Neutrophil (primary cell): ENCODE measurements around the gene SPEG.

ENCODE experiments used
- H3K27ac ChIP-seq: fragments of 200-600 bp; sonication (generic); 2 replicates; pipeline ENCODE4 v1.5.1; 2016; ENCODE audit warnings: mild to moderate bottlenecking, moderate library complexity
- H3K27me3 ChIP-seq: fragments of 200-600 bp; sonication (generic); 2 replicates; pipeline ENCODE4 v1.6.0; 2016; ENCODE audit warnings: mild to moderate bottlenecking
- H3K36me3 ChIP-seq: fragments of 200-600 bp; sonication (generic); 2 replicates; pipeline ENCODE4 v1.5.1; 2017
- H3K4me1 ChIP-seq, 2 experiments: fragments of 200-600 bp in 1 of 2; sonication (generic) in 1 of 2; 1 replicate in 1 of 2; 2 replicates in 1 of 2; pipeline versions ENCODE4 v1.5.1 to v1.6.1; 2013 to 2016; ENCODE audit warnings: low read depth in 1 of 2, low read length in 1 of 2, mild to moderate bottlenecking in 1 of 2, moderate library complexity in 1 of 2; ENCODE audit not compliant: control insufficient read depth in 1 of 2, insufficient read depth in 1 of 2
- H3K4me3 ChIP-seq, 2 experiments: fragments of 200-600 bp in 1 of 2; sonication (generic) in 1 of 2; 1 replicate in 1 of 2; 2 replicates in 1 of 2; pipeline ENCODE4 v1.5.1; 2013 to 2016; ENCODE audit warnings: low read depth in 1 of 2, low read length in 1 of 2, mild to moderate bottlenecking in 1 of 2, moderate library complexity in 1 of 2
- H3K9me3 ChIP-seq: fragments of 200-600 bp; sonication (generic); 2 replicates; pipeline ENCODE4 v1.5.1; 2016
- TF ChIP-seq, protein P1 (sequence below): fragments of 200-600 bp; sonication (generic); IDR thresholded peaks from 2 replicates; pipeline ENCODE4 v1.5.1; 2016; ENCODE audit warnings: antibody characterized with exemption

Gene SPEG

GRCh38 chr2:219414857-219415256 lies 19.8 kb upstream of the SPEG start:
- Histone ChIP-seq H3K4me1 (no peaks in the 10 kb centered on the region), H3K27me3 (peaks cover 90% of the 10 kb centered on the region), H3K27ac (no peak overlapping the region), H3K36me3 (no peaks in the 10 kb centered on the region), H3K9me3 (no peaks in the 10 kb centered on the region), H3K4me3 (no peak overlapping the region)
- TF ChIP-seq, protein P1, sequence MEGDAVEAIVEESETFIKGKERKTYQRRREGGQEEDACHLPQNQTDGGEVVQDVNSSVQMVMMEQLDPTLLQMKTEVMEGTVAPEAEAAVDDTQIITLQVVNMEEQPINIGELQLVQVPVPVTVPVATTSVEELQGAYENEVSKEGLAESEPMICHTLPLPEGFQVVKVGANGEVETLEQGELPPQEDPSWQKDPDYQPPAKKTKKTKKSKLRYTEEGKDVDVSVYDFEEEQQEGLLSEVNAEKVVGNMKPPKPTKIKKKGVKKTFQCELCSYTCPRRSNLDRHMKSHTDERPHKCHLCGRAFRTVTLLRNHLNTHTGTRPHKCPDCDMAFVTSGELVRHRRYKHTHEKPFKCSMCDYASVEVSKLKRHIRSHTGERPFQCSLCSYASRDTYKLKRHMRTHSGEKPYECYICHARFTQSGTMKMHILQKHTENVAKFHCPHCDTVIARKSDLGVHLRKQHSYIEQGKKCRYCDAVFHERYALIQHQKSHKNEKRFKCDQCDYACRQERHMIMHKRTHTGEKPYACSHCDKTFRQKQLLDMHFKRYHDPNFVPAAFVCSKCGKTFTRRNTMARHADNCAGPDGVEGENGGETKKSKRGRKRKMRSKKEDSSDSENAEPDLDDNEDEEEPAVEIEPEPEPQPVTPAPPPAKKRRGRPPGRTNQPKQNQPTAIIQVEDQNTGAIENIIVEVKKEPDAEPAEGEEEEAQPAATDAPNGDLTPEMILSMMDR: no peak

DNA sequence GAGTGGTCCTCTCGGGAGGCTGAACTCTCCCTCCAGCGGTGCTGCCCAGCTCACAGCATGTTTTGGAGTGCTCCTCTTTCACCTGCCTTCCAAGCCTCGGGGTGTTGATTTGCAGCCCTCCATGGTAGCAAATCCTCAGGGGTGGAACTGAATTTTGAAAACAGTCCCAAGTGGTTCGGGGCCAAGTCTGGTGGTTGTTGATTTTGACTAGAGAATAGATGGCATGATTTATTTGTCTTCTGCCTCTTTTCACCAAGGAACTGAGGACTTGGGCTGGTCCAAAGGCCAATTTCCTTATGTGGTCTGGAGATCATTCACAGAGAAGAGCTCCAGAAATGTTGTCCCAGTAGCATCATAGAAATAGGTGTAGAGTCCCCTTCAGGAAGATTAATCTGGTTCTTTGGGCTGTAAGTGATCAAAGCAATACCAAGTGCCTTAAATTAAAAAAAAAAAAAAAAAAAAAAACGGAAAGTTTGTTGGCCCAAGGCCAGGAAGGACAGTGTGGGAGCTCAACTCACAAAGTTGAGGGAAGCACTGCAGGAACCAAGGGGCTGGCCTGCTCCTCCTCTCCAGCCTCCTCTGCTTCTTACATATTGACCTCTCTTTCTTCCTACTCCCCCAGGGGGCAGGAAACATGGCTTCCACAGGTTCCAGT lies 18.9 kb upstream of the SPEG start:
- TF ChIP-seq, protein P1: no peak
- peaks cover 98% of the 10 kb centered on the region for H3K27me3 ChIP-seq

DNA sequence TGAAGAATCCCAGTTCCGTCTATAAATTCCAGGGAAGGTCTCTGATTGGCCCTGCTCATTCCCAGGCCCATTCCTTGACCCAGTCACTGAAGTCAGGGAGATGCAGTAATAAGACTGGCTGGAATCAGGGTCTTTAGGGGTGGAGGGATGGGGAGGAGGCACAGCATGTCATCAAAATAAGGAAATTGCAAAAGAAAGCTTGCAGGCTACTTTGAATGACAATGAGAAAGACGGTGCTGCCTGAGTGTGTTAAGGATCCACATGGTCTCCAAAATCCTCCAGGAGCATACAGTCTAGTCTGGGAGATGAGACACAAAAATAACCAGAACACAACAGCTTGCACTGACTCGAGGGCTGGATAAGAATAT lies 18.4 kb upstream of the SPEG start:
- Histone ChIP-seq H3K4me1 (no peaks in the 10 kb centered on the region), H3K27me3 (peaks cover 100% of the 10 kb centered on the region), H3K9me3 (no peaks in the 10 kb centered on the region), H3K36me3 (no peaks in the 10 kb centered on the region), H3K27ac (no peak overlapping the region), H3K4me3 (no peak overlapping the region)
- TF ChIP-seq, protein P1: no peak

More for the DNA sequence above, 18.9 kb upstream of the SPEG start:
- Histone ChIP-seq H3K9me3 (no peaks in the 10 kb centered on the region), H3K4me3 (no peak overlapping the region), H3K4me1 (no peaks in the 10 kb centered on the region), H3K36me3 (no peaks in the 10 kb centered on the region), H3K27ac (no peak overlapping the region)

DNA sequence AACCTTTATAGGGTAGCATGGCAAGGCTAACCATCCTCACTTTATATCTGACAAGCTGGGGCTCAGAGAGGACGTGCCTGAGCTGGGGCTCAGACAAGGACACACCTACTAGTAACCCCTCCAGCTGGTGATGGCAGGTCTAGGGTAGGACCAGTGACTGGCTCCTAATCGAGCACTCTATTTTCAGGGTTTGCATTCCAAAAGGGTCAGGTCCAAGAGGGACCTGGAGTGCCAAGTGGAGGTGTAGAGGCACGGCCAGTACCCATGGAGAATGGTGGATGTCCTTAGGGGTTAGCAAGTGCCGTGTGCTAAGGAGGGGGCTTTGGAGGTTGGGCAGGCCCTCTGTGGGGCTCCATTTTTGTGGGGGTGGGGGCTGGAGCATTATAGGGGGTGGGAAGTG lies 17.7 kb upstream of the SPEG start:
- no peaks in the 10 kb centered on the region for H3K4me1 ChIP-seq
- H3K9me3 ChIP-seq: no peaks in the 10 kb centered on the region
- H3K27me3 ChIP-seq: peaks cover 98% of the 10 kb centered on the region
- no peak overlapping the region for H3K27ac ChIP-seq
- TF ChIP-seq, protein P1: no peak
- H3K4me3 ChIP-seq: no peak overlapping the region
- no peaks in the 10 kb centered on the region for H3K36me3 ChIP-seq

DNA sequence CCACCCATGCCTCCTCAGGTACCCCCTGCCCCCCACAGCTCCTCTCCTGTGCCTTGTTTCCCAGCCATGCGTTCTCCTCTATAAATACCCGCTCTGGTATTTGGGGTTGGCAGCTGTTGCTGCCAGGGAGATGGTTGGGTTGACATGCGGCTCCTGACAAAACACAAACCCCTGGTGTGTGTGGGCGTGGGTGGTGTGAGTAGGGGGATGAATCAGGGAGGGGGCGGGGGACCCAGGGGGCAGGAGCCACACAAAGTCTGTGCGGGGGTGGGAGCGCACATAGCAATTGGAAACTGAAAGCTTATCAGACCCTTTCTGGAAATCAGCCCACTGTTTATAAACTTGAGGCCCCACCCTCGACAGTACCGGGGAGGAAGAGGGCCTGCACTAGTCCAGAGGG lies 17.3 kb upstream of the SPEG start:
- H3K36me3 ChIP-seq: no peaks in the 10 kb centered on the region
- peaks cover 97% of the 10 kb centered on the region for H3K27me3 ChIP-seq
- no peaks in the 10 kb centered on the region for H3K4me1 ChIP-seq
- TF ChIP-seq, protein P1: no peak
- no peak overlapping the region for H3K27ac ChIP-seq
- H3K9me3 ChIP-seq: no peaks in the 10 kb centered on the region
- no peak overlapping the region for H3K4me3 ChIP-seq
